SK-N-SH treated with all-trans-retinoic acid at 6 μM for 48 hours (cell line): ENCODE data around the gene ARHGDIA.

ENCODE experiments used
- ATAC-seq: fragments of 200-7000 bp; cut with Tn5 transposase; 3 replicates; pipeline ENCODE4 v1.9.1; 2020; ENCODE audit warnings: mild to moderate bottlenecking, moderate library complexity
- BACH2 ChIP-seq: fragments of 250-450 bp; sonication (Bioruptor Pico); IDR thresholded peaks from 2 replicates; pipeline ENCODE4 v1.9.0; 2021; ENCODE audit warnings: mild to moderate bottlenecking, borderline replicate concordance
- CSDC2 ChIP-seq: fragments of 250-450 bp; sonication (Bioruptor Pico); IDR thresholded peaks from 2 replicates; pipeline ENCODE4 v1.5.0; 2020; ENCODE audit warnings: mild to moderate bottlenecking, moderate library complexity
- CSRNP3 ChIP-seq: fragments of 250-450 bp; sonication (Bioruptor Pico); IDR thresholded peaks from 2 replicates; pipeline ENCODE4 v1.5.1; 2021; ENCODE audit warnings: mild to moderate bottlenecking, moderate library complexity
- ESRRG ChIP-seq: fragments of 250-450 bp; sonication (Bioruptor Pico); IDR thresholded peaks from 2 replicates; pipeline ENCODE4 v1.6.1; 2021; ENCODE audit warnings: mild to moderate bottlenecking
- GLIS3 ChIP-seq: fragments of 250-450 bp; sonication (Bioruptor Pico); IDR thresholded peaks from 2 replicates; pipeline ENCODE4 v1.5.0; 2020; ENCODE audit warnings: mild to moderate bottlenecking, moderate library complexity
- ISL1 ChIP-seq: fragments of 250-450 bp; sonication (Bioruptor Pico); IDR thresholded peaks from 2 replicates; pipeline ENCODE4 v2.1.2; 2022; ENCODE audit warnings: mild to moderate bottlenecking, moderate library complexity
- OSR1 ChIP-seq: fragments of 250-450 bp; sonication (Bioruptor Pico); IDR thresholded peaks from 2 replicates; pipeline ENCODE4 v1.8.0; 2022; ENCODE audit warnings: moderate library complexity, mild to moderate bottlenecking, inconsistent platforms
- PATZ1 ChIP-seq: fragments of 250-450 bp; sonication (Bioruptor Pico); IDR thresholded peaks from 2 replicates; pipeline ENCODE4 v1.8.0; 2020; ENCODE audit warnings: mild to moderate bottlenecking, moderate library complexity, borderline replicate concordance
- PPARA ChIP-seq: fragments of 250-450 bp; sonication (Bioruptor Pico); IDR thresholded peaks from 2 replicates; pipeline ENCODE4 v1.5.0; 2020; ENCODE audit warnings: mild to moderate bottlenecking, borderline replicate concordance
- SNAI2 ChIP-seq: fragments of 250-450 bp; sonication (Bioruptor Pico); IDR thresholded peaks from 2 replicates; pipeline ENCODE4 v1.5.0; 2020; ENCODE audit warnings: mild to moderate bottlenecking, moderate library complexity
- ZC3H10 ChIP-seq: fragments of 250-450 bp; sonication (Bioruptor Pico); IDR thresholded peaks from 2 replicates; pipeline ENCODE4 v1.5.1; 2021; ENCODE audit warnings: mild to moderate bottlenecking, moderate library complexity
- ZFP3 ChIP-seq: fragments of 250-450 bp; sonication (Bioruptor Pico); IDR thresholded peaks from 2 replicates; pipeline ENCODE4 v1.5.0; 2020; ENCODE audit warnings: mild to moderate bottlenecking, moderate library complexity
- ZFP30 ChIP-seq: fragments of 450-650 bp; formaldehyde crosslinking; IDR thresholded peaks from 2 replicates; pipeline ENCODE4 v1.5.0; 2022; ENCODE audit warnings: mild to moderate bottlenecking, moderate library complexity
- ZNF565 ChIP-seq: fragments of 450-650 bp; formaldehyde crosslinking; conservative IDR thresholded peaks from 2 replicates; pipeline ENCODE4 v1.5.0; 2020; ENCODE audit warnings: low read depth, mild to moderate bottlenecking, moderate library complexity
- TF ChIP-seq, protein P1 (sequence below): fragments of 250-450 bp; sonication (Bioruptor Pico); IDR thresholded peaks from 2 replicates; pipeline ENCODE4 v1.5.0; 2020; ENCODE audit warnings: mild to moderate bottlenecking, moderate library complexity
- TF ChIP-seq, protein P2 (sequence below): fragments of 250-450 bp; sonication (Bioruptor Pico); IDR thresholded peaks from 2 replicates; pipeline ENCODE4 v1.8.0; 2021; ENCODE audit warnings: low read depth, mild to moderate bottlenecking, moderate library complexity, borderline replicate concordance

Gene ARHGDIA

DNA sequence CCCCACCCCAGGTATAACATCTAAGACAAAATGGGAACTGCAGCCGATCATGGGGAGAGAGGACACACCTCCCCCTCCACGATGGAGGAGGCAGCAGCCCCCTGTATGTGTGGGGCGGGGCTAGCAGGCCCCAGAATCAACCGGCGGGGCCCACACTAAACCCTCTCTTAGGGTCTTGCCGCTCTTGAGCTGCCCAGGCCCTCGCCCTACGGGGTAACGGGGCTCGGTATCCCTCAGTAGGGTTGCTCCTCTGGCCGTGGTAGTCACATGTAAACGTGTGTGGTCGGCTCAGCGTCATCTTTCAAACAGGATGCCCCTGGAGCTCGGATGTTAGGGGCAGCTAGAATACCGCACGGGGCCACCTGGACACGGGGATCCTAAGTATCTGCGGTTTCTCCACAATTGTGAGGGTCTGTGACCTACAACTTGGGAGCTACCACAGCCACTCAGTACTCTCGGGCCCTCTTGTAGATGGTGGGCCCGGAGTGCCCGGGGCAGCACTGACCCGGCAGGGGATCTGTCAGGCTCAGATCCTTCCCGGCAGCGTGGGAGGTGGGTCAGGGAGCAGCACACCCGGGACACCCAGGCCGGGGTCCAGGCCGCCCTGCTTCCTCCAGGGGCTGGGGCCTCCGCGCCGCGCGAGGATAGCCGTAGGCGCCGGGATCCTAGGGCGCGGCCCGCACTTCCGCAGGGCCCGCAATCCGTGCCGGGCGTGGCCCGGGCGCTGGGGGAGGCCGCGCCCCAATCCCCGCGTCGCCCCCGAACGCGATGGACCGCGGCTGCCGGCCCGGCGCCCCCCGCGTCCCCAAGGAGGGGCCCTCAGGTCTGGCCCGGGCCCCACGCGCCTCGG lies 781 bp downstream of the ARHGDIA start (continued):
- TF ChIP-seq, protein P1, sequence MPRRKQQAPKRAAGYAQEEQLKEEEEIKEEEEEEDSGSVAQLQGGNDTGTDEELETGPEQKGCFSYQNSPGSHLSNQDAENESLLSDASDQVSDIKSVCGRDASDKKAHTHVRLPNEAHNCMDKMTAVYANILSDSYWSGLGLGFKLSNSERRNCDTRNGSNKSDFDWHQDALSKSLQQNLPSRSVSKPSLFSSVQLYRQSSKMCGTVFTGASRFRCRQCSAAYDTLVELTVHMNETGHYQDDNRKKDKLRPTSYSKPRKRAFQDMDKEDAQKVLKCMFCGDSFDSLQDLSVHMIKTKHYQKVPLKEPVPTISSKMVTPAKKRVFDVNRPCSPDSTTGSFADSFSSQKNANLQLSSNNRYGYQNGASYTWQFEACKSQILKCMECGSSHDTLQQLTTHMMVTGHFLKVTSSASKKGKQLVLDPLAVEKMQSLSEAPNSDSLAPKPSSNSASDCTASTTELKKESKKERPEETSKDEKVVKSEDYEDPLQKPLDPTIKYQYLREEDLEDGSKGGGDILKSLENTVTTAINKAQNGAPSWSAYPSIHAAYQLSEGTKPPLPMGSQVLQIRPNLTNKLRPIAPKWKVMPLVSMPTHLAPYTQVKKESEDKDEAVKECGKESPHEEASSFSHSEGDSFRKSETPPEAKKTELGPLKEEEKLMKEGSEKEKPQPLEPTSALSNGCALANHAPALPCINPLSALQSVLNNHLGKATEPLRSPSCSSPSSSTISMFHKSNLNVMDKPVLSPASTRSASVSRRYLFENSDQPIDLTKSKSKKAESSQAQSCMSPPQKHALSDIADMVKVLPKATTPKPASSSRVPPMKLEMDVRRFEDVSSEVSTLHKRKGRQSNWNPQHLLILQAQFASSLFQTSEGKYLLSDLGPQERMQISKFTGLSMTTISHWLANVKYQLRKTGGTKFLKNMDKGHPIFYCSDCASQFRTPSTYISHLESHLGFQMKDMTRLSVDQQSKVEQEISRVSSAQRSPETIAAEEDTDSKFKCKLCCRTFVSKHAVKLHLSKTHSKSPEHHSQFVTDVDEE (CRISPR knock-in tag) = no peak

GRCh38 chr17:81869221-81870130 lies 1.7 kb downstream of the ARHGDIA start:
- TF ChIP-seq PATZ1 = peak; percentile 38; the same call in 1 of the 2 replicates
- TF ChIP-seq, protein P1 (CRISPR knock-in tag) = 0 out of 2 replicates have a peak, but pooled peaks have one; percentile 31
- 0 out of 2 replicates have a peak, but pooled peaks have one; percentile 5 for TF ChIP-seq ESRRG (CRISPR knock-in tag)
- TF ChIP-seq CSDC2 = 0 out of 2 replicates have a peak, but pooled peaks have one; percentile 40
- TF ChIP-seq ZFP30 (CRISPR knock-in tag) = no peak
- TF ChIP-seq GLIS3 (CRISPR knock-in tag) = peak; percentile 74
- TF ChIP-seq, all 23 proteins: peak for 5
- ATAC-seq = peak; percentile 6

GRCh38 chr17:81868674-81869220 lies 2.4 kb downstream of the ARHGDIA start:
- TF ChIP-seq OSR1 (CRISPR knock-in tag) (no peak), ESRRG (CRISPR knock-in tag) (no peak), PPARA (CRISPR knock-in tag) (no peak), SNAI2 (CRISPR knock-in tag) (0 out of 2 replicates have a peak, but pooled peaks have one; percentile 50)
- TF ChIP-seq, protein P2, sequence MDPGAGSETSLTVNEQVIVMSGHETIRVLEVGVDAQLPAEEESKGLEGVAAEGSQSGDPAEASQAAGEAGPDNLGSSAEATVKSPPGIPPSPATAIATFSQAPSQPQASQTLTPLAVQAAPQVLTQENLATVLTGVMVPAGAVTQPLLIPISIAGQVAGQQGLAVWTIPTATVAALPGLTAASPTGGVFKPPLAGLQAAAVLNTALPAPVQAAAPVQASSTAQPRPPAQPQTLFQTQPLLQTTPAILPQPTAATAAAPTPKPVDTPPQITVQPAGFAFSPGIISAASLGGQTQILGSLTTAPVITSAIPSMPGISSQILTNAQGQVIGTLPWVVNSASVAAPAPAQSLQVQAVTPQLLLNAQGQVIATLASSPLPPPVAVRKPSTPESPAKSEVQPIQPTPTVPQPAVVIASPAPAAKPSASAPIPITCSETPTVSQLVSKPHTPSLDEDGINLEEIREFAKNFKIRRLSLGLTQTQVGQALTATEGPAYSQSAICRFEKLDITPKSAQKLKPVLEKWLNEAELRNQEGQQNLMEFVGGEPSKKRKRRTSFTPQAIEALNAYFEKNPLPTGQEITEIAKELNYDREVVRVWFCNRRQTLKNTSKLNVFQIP (CRISPR knock-in tag) = no peak
- ATAC-seq = peak; percentile 34

- peak; percentile 0 for ATAC-seq
- TF ChIP-seq ESRRG (CRISPR knock-in tag) (0 out of 2 replicates have a peak, but pooled peaks have one; percentile 20), OSR1 (CRISPR knock-in tag) (no peak), ZFP30 (CRISPR knock-in tag) (no peak), ZC3H10 (CRISPR knock-in tag) (no peak), ISL1 (CRISPR knock-in tag) (no peak), CSRNP3 (no peak), ZFP3 (CRISPR knock-in tag) (no peak), BACH2 (CRISPR knock-in tag) (no peak), SNAI2 (CRISPR knock-in tag) (0 out of 2 replicates have a peak, but pooled peaks have one; percentile 50), GLIS3 (CRISPR knock-in tag) (peak; percentile 91), ZNF565 (CRISPR knock-in tag) (no peak)
- TF ChIP-seq, protein P1 (CRISPR knock-in tag) = no peak
Measured at GRCh38 chr17:81867991-81868673, 3.0 kb downstream of the ARHGDIA start.
